Gastroesophageal sphincter (tissue), 3 donors: ENCODE measurements around the gene MPRIP.

Experiments
- CTCF ChIP-seq, 4 experiments: fragments of 200-600 bp in 2 of 4; fragments of 450-650 bp in 2 of 4; sonication (generic) in 1 of 4; IDR thresholded peaks; one replicate each; pipeline ENCODE4 v1.5.1; 2017 to 2019; ENCODE audit warnings: antibody characterized with exemption in 4 of 4, mild to moderate bottlenecking in 2 of 4, moderate library complexity in 2 of 4
- EP300 ChIP-seq: sonication (generic); formaldehyde crosslinking; IDR thresholded peaks from one replicate; pipeline ENCODE4 v1.6.1; 2017; ENCODE audit warnings: antibody characterized with exemption, mild to moderate bottlenecking
- POLR2A ChIP-seq, 2 donors: fragments of 450-650 bp; IDR thresholded peaks; one replicate each; pipeline ENCODE4 v1.6.1; 2017; ENCODE audit warnings: antibody characterized with exemption in 2 of 2, mild to moderate bottlenecking in 2 of 2, moderate library complexity in 1 of 2

GRCh38 chr17:17098551-17099179 is 56.4 kb downstream of the MPRIP start:
- no peak for TF ChIP-seq CTCF (IDR thresholded peaks at IDR 0.05)
- no peak for TF ChIP-seq POLR2A (IDR thresholded peaks at IDR 0.05)
- TF ChIP-seq EP300 = no peak
